ENCODE results near the gene CPD. TPM values are rescaled to one million over a fixed set of nuclear protein-coding genes. Genes with fewer than 3 reads are reported as not detected.
"Not testable (repeated sequence)": the region's sequence is repeated elsewhere in the genome, so short reads cannot be mapped to it uniquely, and the experiment has no call there.

Gene CPD
- total RNA-seq, 1 donor = 102 TPM

GRCh38 chr17:30345527-30346075 lies 33.1 kb upstream of the CPD start:
- no peak for TF ChIP-seq CTCF (IDR thresholded peaks at IDR 0.05; ENCODE audit: insufficient read depth, low read length)
- no peak for DNase-seq (ENCODE audit: low read depth)
- no peak overlapping the region for H3K4me3 ChIP-seq (ENCODE audit: low read depth, low read length)

GRCh38 chr17:30346221-30346795 lies 32.4 kb upstream of the CPD start:
- H3K4me3 ChIP-seq (ENCODE audit: low read depth, low read length) = no peak overlapping the region
- no peak for DNase-seq (ENCODE audit: low read depth)
- TF ChIP-seq CTCF (IDR thresholded peaks at IDR 0.05; ENCODE audit: insufficient read depth, low read length) = no peak

GRCh38 chr17:30347488-30347887 lies 31.2 kb upstream of the CPD start:
- H3K4me3 ChIP-seq (ENCODE audit: low read depth, low read length) = no peak overlapping the region
- DNase-seq (ENCODE audit: low read depth) = no peak
- TF ChIP-seq CTCF (IDR thresholded peaks at IDR 0.05; ENCODE audit: insufficient read depth, low read length) = no peak

- no peak for TF ChIP-seq CTCF (IDR thresholded peaks at IDR 0.05; ENCODE audit: insufficient read depth, low read length)
- no peak for DNase-seq (ENCODE audit: low read depth)
- H3K4me3 ChIP-seq (ENCODE audit: low read depth, low read length) = no peak overlapping the region
Observed at GRCh38 chr17:30349252-30349651, 29.5 kb upstream of the CPD start.

- not testable (repeated sequence) for H3K4me3 ChIP-seq (ENCODE audit: low read depth, low read length); DNase-seq (ENCODE audit: low read depth)
Observed at GRCh38 chr17:30351263-30351662, 27.5 kb upstream of the CPD start.

- DNase-seq (ENCODE audit: low read depth) = no peak
- TF ChIP-seq CTCF (IDR thresholded peaks at IDR 0.05; ENCODE audit: insufficient read depth, low read length) = no peak
- no peak overlapping the region for H3K4me3 ChIP-seq (ENCODE audit: low read depth, low read length)
Observed at GRCh38 chr17:30351735-30352134, 27.0 kb upstream of the CPD start.

GRCh38 chr17:30352240-30352814 lies 26.4 kb upstream of the CPD start:
- no peak for DNase-seq (ENCODE audit: low read depth)
- no peak for TF ChIP-seq CTCF (IDR thresholded peaks at IDR 0.05; ENCODE audit: insufficient read depth, low read length)
- H3K4me3 ChIP-seq (ENCODE audit: low read depth, low read length) = no peak overlapping the region
